Heart left ventricle (tissue), 16 donors: ENCODE results near the gene AKAP6. TPM values are rescaled to one million over a fixed set of nuclear protein-coding genes. Genes with fewer than 3 reads are reported as not detected.

Experiments used
- ATAC-seq, 4 donors: fragments of 200-7000 bp; cut with Tn5 transposase; one replicate each; pipeline ENCODE4 v1.9.1; 2020 to 2022; ENCODE audit warnings: moderate library complexity in 4 of 4, mild to moderate bottlenecking in 3 of 4, moderate number of reproducible peaks in 1 of 4
- DNase-seq, 5 donors: peaks; one replicate each; pipeline ENCODE4 v3.0.0-alpha.2; 2020
- H3K27ac ChIP-seq, 12 donors: fragments of 200-600 bp; sonication (generic) in 4 of 12; one replicate each; pipeline versions ENCODE4 v1.5.0 to v1.8.0; 2016 to 2022; ENCODE audit warnings: mild to moderate bottlenecking in 2 of 12
- H3K27me3 ChIP-seq, 9 donors: fragments of 200-600 bp; sonication (generic) in 2 of 9; one replicate each; pipeline versions ENCODE4 v1.5.1 to v1.8.0; 2016 to 2022; ENCODE audit warnings: mild to moderate bottlenecking in 3 of 9
- H3K36me3 ChIP-seq, 9 donors: fragments of 200-600 bp; sonication (generic) in 2 of 9; one replicate each; pipeline versions ENCODE4 v1.5.0 to v1.8.0; 2018 to 2022; ENCODE audit warnings: mild to moderate bottlenecking in 2 of 9
- H3K4me1 ChIP-seq, 12 donors: fragments of 200-600 bp; sonication (generic) in 4 of 12; one replicate each; pipeline versions ENCODE4 v1.5.0 to v1.8.0; 2016 to 2022; ENCODE audit warnings: mild to moderate bottlenecking in 3 of 12
- H3K4me3 ChIP-seq, 12 donors: fragments of 200-600 bp; sonication (generic) in 4 of 12; one replicate each; pipeline versions ENCODE4 v1.5.0 to v1.8.0; 2017 to 2022; ENCODE audit warnings: mild to moderate bottlenecking in 9 of 12, moderate library complexity in 4 of 12
- H3K9me3 ChIP-seq, 12 donors: fragments of 200-600 bp; sonication (generic) in 4 of 12; one replicate each; pipeline versions ENCODE4 v1.5.0 to v1.8.0; 2016 to 2022; ENCODE audit warnings: mild to moderate bottlenecking in 1 of 12
- POLR2A ChIP-seq, 2 donors: fragments of 450-650 bp; IDR thresholded peaks; one replicate each; pipeline ENCODE4 v1.6.1; 2017; ENCODE audit warnings: antibody characterized with exemption in 2 of 2, mild to moderate bottlenecking in 2 of 2, moderate library complexity in 2 of 2
- WGBS, 4 donors: extraction: QIAGEN DNeasy Blood & Tissue Kit in 2 of 4; methylation state at CpG; one replicate each; pipeline versions ENCODE4 v1.1.5 to v1.1.7; 2013 to 2018; 5-methylcytosine and 5-hydroxymethylcytosine counted together
- intact Hi-C, 10 donors: fragments of 100-400 bp; cut with DNase I; formaldehyde crosslinking; loops; one replicate each; pipeline versions ENCODE4 v1.11.1 to v1.14.2; 2022
- polyA plus RNA-seq, 2 donors: library from polyadenylated mRNA; stranded (reverse); fragments of 200-250 nt; gene quantifications; one replicate each; pipeline ENCODE4 v1.2.3, GENCODE V29; 2013
- total RNA-seq, 9 donors: library from RNA; depleted of rRNA in 2 of 9; stranded (reverse); fragments of >200 nt in 2 of 9; fragmentation: NEBNext Ultra II Directional in 3 of 9; extraction: Animal tissue kit (Norgen Biotek cat#: 25700) in 3 of 9; gene quantifications; one replicate each; pipeline versions ENCODE4 v1.1.0 to v1.2.4, GENCODE V29; 2016 to 2023
- TF ChIP-seq, protein P1 (sequence below), 12 donors: fragments of 200-600 bp; sonication (generic) in 4 of 12; IDR thresholded peaks; one replicate each; pipeline versions ENCODE4 v1.5.0 to v1.8.0; 2018 to 2022; ENCODE audit warnings: antibody characterized with exemption in 12 of 12, mild to moderate bottlenecking in 5 of 12
- donor health status: ischemic (EF 13 %, LVEDD 7.1; RV severe dilation, severe dysfunction).
- donor health status: healthy with polysubstance abuse.
- donor health status: DM: no; HTN: yes; CAD: no.
- donor health status: DM: no; HTN: no; CAD: no.
- donor health status: ischemic (EF 25% LVEDD 6.9; RV normal size, moderate dysfunction).
- donor health status: ischemic (EF 25% LVEDD 5.7; RV mildly dilated, moderate dysfunction).
- donor health status: healthy.
- donor health status: DM: yes; HTN: yes; CAD: no.
- donor health status: ischemic (EF 35%, LVEDD 5.7; RV mildly dilated, moderate dysfunction).
- donor health status: nonischemic (EF 11% LVEDD 7.7; RV severe dilation, severe dysfunction).
- donor health status: DM: yes; HTN: yes; CAD: no.
- donor health status: PGD.
- donor health status: ischemic (EF 29% LVEDD 5.4; RV normal size, mild dysfunction).
- donor health status: nonischemic (EF 23%, LVEDD 6.1; RV moderate dilation, normal function).

The AKAP6 gene
- total and polyA plus RNA-seq, 11 donors: 20.4 to 303 (median 206) TPM

- ATAC-seq (no peak), DNase-seq (no peak)
- WGBS, 4 donors: 39 to 93% (median 54%) methylated on average over 2 of the region's 2 CpGs
- intact Hi-C loops: no loop called here
- TF ChIP-seq, protein P1, sequence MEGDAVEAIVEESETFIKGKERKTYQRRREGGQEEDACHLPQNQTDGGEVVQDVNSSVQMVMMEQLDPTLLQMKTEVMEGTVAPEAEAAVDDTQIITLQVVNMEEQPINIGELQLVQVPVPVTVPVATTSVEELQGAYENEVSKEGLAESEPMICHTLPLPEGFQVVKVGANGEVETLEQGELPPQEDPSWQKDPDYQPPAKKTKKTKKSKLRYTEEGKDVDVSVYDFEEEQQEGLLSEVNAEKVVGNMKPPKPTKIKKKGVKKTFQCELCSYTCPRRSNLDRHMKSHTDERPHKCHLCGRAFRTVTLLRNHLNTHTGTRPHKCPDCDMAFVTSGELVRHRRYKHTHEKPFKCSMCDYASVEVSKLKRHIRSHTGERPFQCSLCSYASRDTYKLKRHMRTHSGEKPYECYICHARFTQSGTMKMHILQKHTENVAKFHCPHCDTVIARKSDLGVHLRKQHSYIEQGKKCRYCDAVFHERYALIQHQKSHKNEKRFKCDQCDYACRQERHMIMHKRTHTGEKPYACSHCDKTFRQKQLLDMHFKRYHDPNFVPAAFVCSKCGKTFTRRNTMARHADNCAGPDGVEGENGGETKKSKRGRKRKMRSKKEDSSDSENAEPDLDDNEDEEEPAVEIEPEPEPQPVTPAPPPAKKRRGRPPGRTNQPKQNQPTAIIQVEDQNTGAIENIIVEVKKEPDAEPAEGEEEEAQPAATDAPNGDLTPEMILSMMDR (IDR thresholded peaks at IDR 0.05): no peak
- TF ChIP-seq POLR2A (IDR thresholded peaks at IDR 0.05): no peak
- Histone ChIP-seq H3K27ac (no peak overlapping the region), H3K27me3 (no peaks in the 10 kb centered on the region), H3K9me3 (no peaks in the 10 kb centered on the region), H3K36me3 (no peaks in the 10 kb centered on the region), H3K4me1 (peaks cover 0 to 44% (median 9%) of the 10 kb centered on the region in 12 donors), H3K4me3 (no peak overlapping the region)
Observed at GRCh38 chr14:32412532-32412931, 83.4 kb downstream of the AKAP6 start.

DNA sequence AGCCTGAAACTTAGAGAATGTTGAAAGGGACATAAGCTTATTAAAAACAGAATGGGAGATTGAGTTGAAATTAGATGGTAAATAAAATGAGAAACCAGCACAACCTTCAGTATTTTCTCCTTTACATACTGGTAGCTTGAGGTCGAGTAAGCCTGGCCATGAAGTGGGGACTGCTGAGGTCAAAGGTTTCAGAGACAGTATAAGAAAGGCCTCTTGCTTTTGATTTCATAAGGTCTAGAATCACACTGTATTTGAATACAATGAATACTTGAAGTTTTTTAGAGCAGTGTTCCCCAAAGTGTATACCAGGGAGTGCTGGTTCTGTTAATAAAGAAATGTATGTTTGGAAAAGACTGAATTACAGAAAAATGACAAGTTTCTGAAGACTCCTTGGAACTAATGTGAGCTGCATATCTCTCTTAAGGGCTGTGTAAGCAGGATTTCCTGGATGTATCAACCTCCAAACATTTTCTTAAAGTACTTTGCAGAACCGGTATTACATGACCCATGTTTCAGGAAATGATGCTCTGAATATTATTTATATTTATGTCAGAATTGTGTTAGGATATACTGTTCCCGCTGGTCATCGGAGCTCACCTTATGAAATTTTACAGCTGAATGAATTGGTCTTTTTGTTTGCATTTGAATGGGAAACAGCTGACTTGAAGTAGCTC is 85.0 kb downstream of the AKAP6 start:
- no peaks in the 10 kb centered on the region for H3K27me3 ChIP-seq
- H3K27ac ChIP-seq: peak overlapping the region in 10 of 12 donors; percentile 4 to 70 (median 52)
- WGBS, 4 donors: 39 to 51% (median 41%) methylated on average over 4 of the region's 4 CpGs
- intact Hi-C loops: no loop called here
- peaks cover 0 to 38% (median 11%) of the 10 kb centered on the region in 12 donors for H3K4me1 ChIP-seq
- H3K9me3 ChIP-seq: no peaks in the 10 kb centered on the region
- TF ChIP-seq, protein P1 (IDR thresholded peaks at IDR 0.05): no peak
- TF ChIP-seq POLR2A (IDR thresholded peaks at IDR 0.05): no peak
- no peak for ATAC-seq
- H3K4me3 ChIP-seq: no peak overlapping the region
- DNase-seq: no peak
- no peaks in the 10 kb centered on the region for H3K36me3 ChIP-seq

DNA sequence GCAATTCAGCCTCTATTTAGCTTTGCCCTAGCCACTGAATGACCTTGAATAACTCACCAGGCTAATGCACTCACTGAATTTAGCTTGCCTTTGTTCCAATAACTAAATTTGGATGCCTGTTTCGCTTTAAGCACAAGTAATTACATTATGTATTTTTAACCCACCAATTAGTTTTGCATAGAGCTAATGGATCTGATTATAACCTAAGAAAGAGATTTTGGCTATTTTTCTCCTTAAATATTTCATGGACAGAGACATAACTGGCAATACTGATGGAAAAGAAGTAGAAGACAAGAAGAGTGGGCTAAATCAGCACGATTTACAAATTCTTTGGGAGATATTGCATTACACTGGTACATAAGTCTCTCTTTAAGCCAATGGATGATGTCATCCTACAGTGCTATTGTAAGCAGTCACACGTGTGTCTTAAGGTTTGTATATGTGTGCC is 85.7 kb downstream of the AKAP6 start:
- ATAC-seq: no peak
- intact Hi-C loops: loop anchor here in 3 of 10 donors (5.0 kb wide), 1 partner anchor 42 kb away; no protein-coding TSS in a partner anchor
- no peak for TF ChIP-seq POLR2A (IDR thresholded peaks at IDR 0.05)
- TF ChIP-seq, protein P1 (IDR thresholded peaks at IDR 0.05): no peak
- peak overlapping the region; percentile 3 to 70 (median 36) for H3K27ac ChIP-seq
- DNase-seq: no peak
- no peaks in the 10 kb centered on the region for H3K9me3 ChIP-seq
- 21 to 36% (median 25%) methylated on average over 3 of the region's 3 CpGs for WGBS, 4 donors
- no peak overlapping the region for H3K4me3 ChIP-seq
- no peaks in the 10 kb centered on the region for H3K36me3 ChIP-seq
- no peaks in the 10 kb centered on the region for H3K27me3 ChIP-seq
- peaks cover 0 to 38% (median 11%) of the 10 kb centered on the region in 12 donors for H3K4me1 ChIP-seq

DNA sequence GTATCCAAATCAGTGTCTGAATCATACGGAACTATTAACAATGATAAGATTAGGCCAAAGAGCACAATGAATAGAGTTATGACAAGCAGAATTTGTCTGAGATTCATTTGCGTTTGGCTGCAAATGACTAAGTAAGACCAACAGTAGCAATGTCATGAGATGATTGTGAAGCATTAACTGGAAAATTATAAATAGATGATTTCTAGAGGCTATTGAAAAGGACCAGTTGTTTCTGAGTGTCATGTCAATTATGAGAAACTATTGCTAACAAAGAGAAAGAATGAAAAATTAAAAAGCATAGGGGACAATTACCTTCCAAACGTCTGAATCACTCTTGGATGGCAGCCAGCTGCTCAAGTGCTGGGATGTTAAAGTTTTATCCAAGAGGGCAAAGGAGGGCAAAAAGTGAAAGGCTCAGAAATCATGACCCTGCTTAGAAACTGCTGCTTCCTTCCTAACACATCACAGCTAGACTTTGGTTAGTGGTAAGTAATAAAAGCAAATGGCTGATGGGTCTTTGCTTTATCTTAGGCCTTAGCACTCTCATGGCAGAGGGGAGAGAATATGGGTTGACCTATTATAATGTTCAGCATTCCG is 89.0 kb downstream of the AKAP6 start:
- 27 to 30% (median 28%) methylated on average over 4 of the region's 4 CpGs for WGBS, 4 donors
- DNase-seq (peak in 3 of 5 donors; percentile 24 to 62 (median 51)), ATAC-seq (peak; percentile 18 to 50 (median 40))
- Histone ChIP-seq H3K27me3 (no peaks in the 10 kb centered on the region), H3K9me3 (peaks cover 0 to 11% (median 0%) of the 10 kb centered on the region in 12 donors), H3K36me3 (no peaks in the 10 kb centered on the region), H3K4me3 (peak overlapping the region in 9 of 12 donors; percentile 8 to 50 (median 36)), H3K27ac (peak overlapping the region; percentile 56 to 85 (median 76)), H3K4me1 (peaks cover 0 to 29% (median 11%) of the 10 kb centered on the region in 12 donors)
- no peak for TF ChIP-seq POLR2A (IDR thresholded peaks at IDR 0.05)
- TF ChIP-seq, protein P1 (IDR thresholded peaks at IDR 0.05): no peak
- intact Hi-C loops: loop anchor here in 3 of 10 donors (5.0 kb wide), 1 partner anchor 39 kb away; no protein-coding TSS in a partner anchor
